NCI-H1417 (cell line): ENCODE measurements around the gene IL17RE.
A peak's percentile ranks its signal among the peaks of the same experiment; 100 is the strongest.
"Not testable (repeated sequence)": the region's sequence is repeated elsewhere in the genome, so short reads cannot be mapped to it uniquely, and the experiment has no call there.

ENCODE experiments used
- DNase-seq, 3 experiments: peaks; one replicate each; lab custom pipeline; 2025; lab: John Stamatoyannopoulos, UW

IL17RE gene, protein sequence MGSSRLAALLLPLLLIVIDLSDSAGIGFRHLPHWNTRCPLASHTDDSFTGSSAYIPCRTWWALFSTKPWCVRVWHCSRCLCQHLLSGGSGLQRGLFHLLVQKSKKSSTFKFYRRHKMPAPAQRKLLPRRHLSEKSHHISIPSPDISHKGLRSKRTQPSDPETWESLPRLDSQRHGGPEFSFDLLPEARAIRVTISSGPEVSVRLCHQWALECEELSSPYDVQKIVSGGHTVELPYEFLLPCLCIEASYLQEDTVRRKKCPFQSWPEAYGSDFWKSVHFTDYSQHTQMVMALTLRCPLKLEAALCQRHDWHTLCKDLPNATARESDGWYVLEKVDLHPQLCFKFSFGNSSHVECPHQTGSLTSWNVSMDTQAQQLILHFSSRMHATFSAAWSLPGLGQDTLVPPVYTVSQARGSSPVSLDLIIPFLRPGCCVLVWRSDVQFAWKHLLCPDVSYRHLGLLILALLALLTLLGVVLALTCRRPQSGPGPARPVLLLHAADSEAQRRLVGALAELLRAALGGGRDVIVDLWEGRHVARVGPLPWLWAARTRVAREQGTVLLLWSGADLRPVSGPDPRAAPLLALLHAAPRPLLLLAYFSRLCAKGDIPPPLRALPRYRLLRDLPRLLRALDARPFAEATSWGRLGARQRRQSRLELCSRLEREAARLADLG

DNA sequence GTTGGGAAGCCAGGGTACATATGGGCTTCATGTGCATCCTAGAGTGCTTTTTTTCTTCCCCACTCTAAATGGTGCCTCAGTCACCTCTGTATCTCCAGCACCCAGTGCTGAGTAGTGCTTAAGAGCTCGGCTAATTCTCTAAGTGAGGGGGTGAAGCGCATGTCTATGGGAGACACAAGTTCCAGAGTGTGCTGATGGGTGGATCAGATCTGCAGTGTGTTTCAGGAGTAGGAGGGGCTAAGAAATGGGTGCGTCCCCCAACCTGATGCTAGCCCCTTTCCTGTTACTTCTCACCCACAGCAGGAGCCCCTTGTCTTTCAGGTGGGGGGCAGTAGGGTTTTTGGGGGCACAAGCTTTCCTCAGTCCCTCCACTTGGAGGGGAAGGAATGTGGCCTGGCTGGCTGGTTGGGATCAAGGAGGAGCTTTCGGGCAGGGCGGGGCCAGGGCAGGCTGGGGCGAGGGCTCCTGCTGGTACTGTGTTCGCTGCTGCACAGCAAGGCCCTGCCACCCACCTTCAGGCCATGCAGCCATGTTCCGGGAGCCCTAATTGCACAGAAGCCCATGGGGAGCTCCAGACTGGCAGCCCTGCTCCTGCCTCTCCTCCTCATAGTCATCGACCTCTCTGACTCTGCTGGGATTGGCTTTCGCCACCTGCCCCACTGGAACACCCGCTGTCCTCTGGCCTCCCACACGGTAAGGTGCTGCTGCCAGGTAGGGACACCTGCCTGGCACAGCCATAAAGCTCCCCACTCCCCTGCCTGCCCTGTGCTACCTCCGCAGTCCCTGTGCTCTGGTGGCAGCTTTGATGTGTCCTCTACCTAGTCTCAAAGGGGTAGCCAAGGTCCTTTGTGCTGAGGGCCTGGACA, at the start of gene IL17RE:
Gene IL17RE (plus strand): TSS at position 477 of the 866 bp plus-strand sequence. CDS start 85 bp downstream, at position 562.
- peak in 2 of 3 experiments; percentile 28 to 43 for DNase-seq

GRCh38 chr3:9854291-9854940, 48.2 kb upstream of the IL17RE start:
- peak in 2 of 3 experiments; percentile 14 to 40 for DNase-seq

- no peak for DNase-seq
Observed at GRCh38 chr3:9855594-9855993, 47.1 kb upstream of the IL17RE start.

GRCh38 chr3:9859530-9860025, 43.1 kb upstream of the IL17RE start:
- no peak for DNase-seq

DNA sequence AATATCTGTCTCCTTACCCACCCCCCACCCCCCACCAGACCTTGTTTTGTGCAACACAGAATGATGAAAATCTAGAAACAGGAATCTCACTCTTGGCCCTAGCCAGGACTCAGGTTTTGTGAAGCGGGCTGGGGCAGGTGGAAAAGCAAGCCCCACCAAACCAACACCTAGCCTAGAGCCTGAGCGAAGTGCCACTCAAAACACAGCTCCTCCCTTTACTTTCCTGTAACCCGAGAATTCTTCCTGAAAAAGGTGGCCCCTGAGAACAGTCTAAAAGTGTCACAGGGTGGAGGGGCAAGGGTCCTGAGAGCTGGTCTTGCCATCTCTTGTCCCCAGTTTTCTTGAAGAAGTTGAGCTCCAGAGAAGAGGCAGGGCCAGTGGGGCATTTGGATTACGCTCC, 41.4 kb upstream of the IL17RE start:
- DNase-seq, result no peak

DNA sequence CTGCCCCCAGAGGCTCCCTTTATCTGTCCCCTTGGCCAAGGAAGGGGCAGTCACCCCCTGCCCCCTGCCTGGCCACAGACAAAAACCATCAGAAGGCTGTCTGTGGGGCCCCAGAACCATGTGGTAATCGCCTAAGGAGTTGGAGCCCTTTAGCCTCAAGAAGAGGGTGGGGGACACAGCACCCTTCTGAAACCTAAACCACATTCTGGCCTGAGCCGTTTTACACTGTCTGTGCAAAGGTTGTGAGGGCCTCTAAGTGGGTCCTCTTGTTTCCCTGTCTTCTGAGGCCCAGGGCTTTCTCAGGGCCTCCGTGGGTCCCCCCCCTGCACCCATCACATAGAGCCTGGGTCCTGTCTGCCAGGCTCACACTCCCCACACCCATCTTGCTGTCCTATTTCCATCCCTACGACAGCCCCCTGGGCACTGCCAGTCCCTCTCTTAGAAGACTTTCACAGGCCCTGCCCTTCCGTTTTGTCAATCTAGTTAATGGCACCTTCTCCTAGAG, 41.0 kb upstream of the IL17RE start:
- DNase-seq, result no peak

- DNase-seq, result no peak
Observed at GRCh38 chr3:9862391-9863057, 40.1 kb upstream of the IL17RE start.

- no peak for DNase-seq
Observed at GRCh38 chr3:9863058-9863772, 39.4 kb upstream of the IL17RE start.

DNA sequence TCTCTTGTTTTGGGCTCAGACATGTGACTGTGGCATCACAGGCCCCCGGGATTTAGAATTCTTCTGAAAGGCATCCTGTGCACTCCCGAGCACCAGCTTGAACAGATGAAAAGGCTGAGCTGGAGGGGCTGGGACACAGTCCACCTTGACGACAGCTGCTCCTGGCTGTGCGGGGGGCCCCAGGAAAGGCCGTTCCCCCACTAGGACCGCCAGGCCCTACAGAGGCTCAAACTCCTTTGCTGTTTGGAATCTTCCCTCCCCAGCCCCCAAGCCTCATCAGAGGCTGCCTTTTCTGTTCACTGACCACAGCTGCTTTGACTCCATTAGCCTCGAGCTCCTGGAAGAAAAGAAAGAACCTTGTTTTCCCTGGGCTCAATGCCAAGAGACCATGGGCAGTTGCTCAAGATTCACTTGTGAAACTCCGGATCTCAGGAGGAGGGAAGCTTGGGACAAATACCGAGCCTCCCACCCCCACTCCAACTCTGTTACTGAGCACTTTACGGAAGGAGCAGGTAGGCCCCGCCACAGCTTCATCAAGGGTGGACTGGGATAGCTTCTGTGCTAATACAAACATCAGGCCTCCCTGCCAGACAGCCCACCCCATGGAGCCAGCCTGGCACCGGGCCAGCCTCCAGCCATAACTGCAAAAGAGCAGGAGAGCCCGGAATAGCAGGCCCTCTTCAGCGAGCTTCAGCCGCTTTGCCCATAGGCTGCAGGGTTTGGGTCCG, 38.3 kb upstream of the IL17RE start:
- peak in 2 of 3 experiments; percentile 32 to 62 for DNase-seq

GRCh38 chr3:9865125-9865637, 37.5 kb upstream of the IL17RE start:
- not testable (repeated sequence) for DNase-seq

- no peak for DNase-seq
Observed at GRCh38 chr3:9866639-9867038, 36.0 kb upstream of the IL17RE start.

DNA sequence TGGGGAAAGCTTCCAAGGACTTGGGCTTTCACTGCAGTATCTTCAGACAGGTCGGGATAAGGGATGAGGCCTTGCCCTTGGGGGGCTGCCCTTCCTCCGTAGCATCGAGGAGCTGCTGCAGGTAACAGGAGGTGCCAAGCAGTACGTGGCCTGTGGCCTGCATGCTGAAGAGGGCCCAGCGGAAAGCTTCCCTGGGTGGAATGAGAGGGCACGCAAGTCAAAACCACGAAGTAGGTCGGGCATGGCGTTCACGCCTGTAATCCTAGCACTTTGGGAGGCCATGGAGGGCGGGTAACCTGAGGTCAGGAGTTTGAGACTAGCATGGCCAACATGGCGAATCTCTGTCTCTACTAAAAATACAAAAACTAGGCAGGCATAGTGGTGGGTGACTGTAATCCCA, 35.5 kb upstream of the IL17RE start:
- no peak for DNase-seq

- no peak for DNase-seq
Observed at GRCh38 chr3:9869955-9870354, 32.7 kb upstream of the IL17RE start.

- DNase-seq, result no peak
Observed at GRCh38 chr3:9870978-9871377, 31.7 kb upstream of the IL17RE start.

DNA sequence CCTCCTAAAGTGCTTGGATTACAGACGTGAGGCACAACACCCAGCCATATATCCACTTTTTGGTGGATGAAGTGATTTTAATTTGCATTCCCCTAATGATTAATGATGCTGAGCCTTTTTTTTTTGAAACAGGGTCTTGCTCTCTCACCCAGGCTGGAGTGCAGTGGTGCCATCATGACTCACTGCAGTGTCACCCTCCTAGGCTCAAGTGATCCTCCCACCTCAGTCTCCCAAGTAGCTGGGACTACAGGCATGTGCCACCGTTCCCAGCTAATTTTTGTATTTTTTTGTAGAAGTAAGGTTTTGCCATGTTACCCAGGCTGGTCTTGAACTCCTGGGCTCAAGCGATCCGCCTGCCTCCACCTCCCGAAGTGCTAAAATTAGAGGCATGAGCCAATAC, 30.6 kb upstream of the IL17RE start:
- DNase-seq, result not testable (repeated sequence)

- DNase-seq, result peak in 1 of 3 experiments; percentile 33
Observed at GRCh38 chr3:9875448-9875847, 27.2 kb upstream of the IL17RE start.

DNA sequence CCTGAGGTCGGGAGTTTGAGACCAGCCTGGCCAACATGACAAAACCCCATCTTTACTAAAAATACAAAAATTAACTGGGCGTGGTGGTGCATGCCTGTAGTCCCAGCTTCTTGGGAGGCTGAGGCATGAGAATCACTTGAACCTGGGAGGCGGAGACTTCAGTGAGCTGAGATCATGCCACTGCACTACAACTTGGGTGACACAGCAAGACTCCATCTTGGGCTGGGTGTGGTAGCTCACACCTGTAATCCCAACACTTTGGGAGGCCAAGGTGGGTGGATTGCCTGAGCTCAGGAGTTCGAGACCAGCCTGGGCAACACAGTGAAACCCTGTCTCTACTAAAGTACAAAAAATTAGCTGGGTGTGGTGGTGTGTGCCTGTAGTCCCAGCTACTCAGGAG, 26.4 kb upstream of the IL17RE start:
- not testable (repeated sequence) for DNase-seq

DNA sequence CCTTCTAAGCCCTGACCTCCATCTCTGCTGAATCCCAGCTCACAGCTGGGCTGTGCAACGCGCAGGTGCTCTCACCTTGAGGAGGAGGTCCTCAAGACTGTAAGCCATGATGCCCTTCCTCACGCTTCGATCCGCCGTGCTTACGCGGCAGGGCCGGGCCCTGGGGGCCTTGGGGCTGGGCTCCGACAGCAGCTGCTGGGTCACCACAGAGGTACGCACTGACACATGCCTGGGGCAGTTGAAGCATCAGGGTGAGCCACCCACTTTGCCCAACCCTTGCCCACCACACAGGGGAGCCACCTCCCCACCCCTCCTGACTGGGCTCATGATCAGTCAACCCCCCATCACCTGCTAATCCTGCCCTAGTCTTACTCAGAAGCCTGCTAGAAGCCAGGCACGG, 25.7 kb upstream of the IL17RE start:
- DNase-seq, result no peak

DNA sequence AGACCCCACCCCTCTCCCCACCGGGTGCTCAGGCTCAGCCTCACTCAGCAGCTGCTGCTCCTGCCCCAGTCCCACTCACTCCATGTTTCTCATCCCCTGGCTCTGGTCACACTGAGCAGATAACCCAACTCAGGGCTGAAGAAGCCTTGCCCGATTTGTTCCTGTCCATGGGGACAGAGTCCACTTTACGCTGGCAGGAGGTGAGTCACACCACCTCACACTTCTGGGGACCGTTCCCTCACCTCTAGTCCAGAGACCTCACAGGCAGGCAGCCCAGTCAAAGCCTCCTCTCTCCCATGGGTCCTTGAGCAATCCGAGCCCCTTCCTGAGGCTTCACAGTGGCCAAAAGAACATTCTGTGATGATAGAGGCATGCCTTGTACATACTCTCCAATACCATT, 23.9 kb upstream of the IL17RE start:
- no peak for DNase-seq
